ENCODE results near the gene KIZ. TPM values are rescaled to one million over a fixed set of nuclear protein-coding genes. Genes with fewer than 3 reads are reported as not detected.

KIZ gene
- polyA plus RNA-seq, 1 experiment: 13.6 TPM

GRCh38 chr20:21257192-21257591, 131.3 kb downstream of the KIZ start:
- no peak for TF ChIP-seq CTCF (IDR thresholded peaks at IDR 0.05; ENCODE audit: insufficient read depth, low read depth, low read length)
- Histone ChIP-seq H3K36me3 (ENCODE audit: control insufficient read depth, insufficient read depth, low read length) (no peaks in the 10 kb centered on the region), H3K4me3 (ENCODE audit: low read depth, low read length) (no peak overlapping the region), H3K27me3 (ENCODE audit: control insufficient read depth, insufficient read depth, low read length) (no peaks in the 10 kb centered on the region)
- POLR2A ChIA-PET: no interaction called here
- CTCF ChIA-PET: interaction anchor here (1.2 kb wide), 1 partner anchor 21 kb away, joined by 4 read pairs; no protein-coding TSS in a partner anchor
- DNase-seq (ENCODE audit: low read depth): no peak

GRCh38 chr20:21258411-21258810, 132.5 kb downstream of the KIZ start:
- no peak for TF ChIP-seq CTCF (IDR thresholded peaks at IDR 0.05; ENCODE audit: insufficient read depth, low read depth, low read length)
- DNase-seq (ENCODE audit: low read depth): no peak
- ChIA-PET CTCF (interaction anchor here (1.2 kb wide), 1 partner anchor 22 kb away, joined by 4 read pairs; no protein-coding TSS in a partner anchor), POLR2A (no interaction called here)
- H3K27me3 ChIP-seq (ENCODE audit: control insufficient read depth, insufficient read depth, low read length): no peaks in the 10 kb centered on the region
- no peaks in the 10 kb centered on the region for H3K36me3 ChIP-seq (ENCODE audit: control insufficient read depth, insufficient read depth, low read length)
- no peak overlapping the region for H3K4me3 ChIP-seq (ENCODE audit: low read depth, low read length)

GRCh38 chr20:21259346-21259745, 133.5 kb downstream of the KIZ start:
- ChIA-PET CTCF (interaction anchor here (0.8 kb wide), 1 partner anchor 10 kb away, joined by 5 read pairs; no protein-coding TSS in a partner anchor), POLR2A (no interaction called here)

GRCh38 chr20:21262812-21263211, 136.9 kb downstream of the KIZ start:
- Histone ChIP-seq H3K27me3 (ENCODE audit: control insufficient read depth, insufficient read depth, low read length) (peaks cover 2% of the 10 kb centered on the region), H3K36me3 (ENCODE audit: control insufficient read depth, insufficient read depth, low read length) (no peaks in the 10 kb centered on the region), H3K4me3 (ENCODE audit: low read depth, low read length) (no peak overlapping the region)
- no peak for TF ChIP-seq CTCF (IDR thresholded peaks at IDR 0.05; ENCODE audit: insufficient read depth, low read depth, low read length)
- ChIA-PET CTCF (interaction anchor here (3.0 kb wide), 1 partner anchor 27 kb away, joined by 9 read pairs; no protein-coding TSS in a partner anchor), POLR2A (no interaction called here)
- DNase-seq (ENCODE audit: low read depth): no peak

More at GRCh38 chr20:21259346-21259745, 133.5 kb downstream of the KIZ start:
- H3K36me3 ChIP-seq (ENCODE audit: control insufficient read depth, insufficient read depth, low read length): no peaks in the 10 kb centered on the region
- no peak for TF ChIP-seq CTCF (IDR thresholded peaks at IDR 0.05; ENCODE audit: insufficient read depth, low read depth, low read length)
- no peak overlapping the region for H3K4me3 ChIP-seq (ENCODE audit: low read depth, low read length)
- no peaks in the 10 kb centered on the region for H3K27me3 ChIP-seq (ENCODE audit: control insufficient read depth, insufficient read depth, low read length)
- DNase-seq (ENCODE audit: low read depth): no peak

- CTCF ChIA-PET: interaction anchor here (1.9 to 3.0 kb wide), 2 partner anchors 29 to 240 kb away, joined by 4 to 9 read pairs; no protein-coding TSS in a partner anchor
- H3K36me3 ChIP-seq (ENCODE audit: control insufficient read depth, insufficient read depth, low read length): no peaks in the 10 kb centered on the region
- POLR2A ChIA-PET: no interaction called here
- no peak for TF ChIP-seq CTCF (IDR thresholded peaks at IDR 0.05; ENCODE audit: insufficient read depth, low read depth, low read length)
- no peak for DNase-seq (ENCODE audit: low read depth)
- H3K4me3 ChIP-seq (ENCODE audit: low read depth, low read length): no peak overlapping the region
- H3K27me3 ChIP-seq (ENCODE audit: control insufficient read depth, insufficient read depth, low read length): peaks cover 2% of the 10 kb centered on the region
Observed at GRCh38 chr20:21265261-21266190, 139.6 kb downstream of the KIZ start.
